Karpas-422 (cell line): Measurements from ENCODE around the gene SUCLG2. TPM values are rescaled to one million over a fixed set of nuclear protein-coding genes. Genes with fewer than 3 reads are reported as not detected.
"Not testable (repeated sequence)": the region's sequence is repeated elsewhere in the genome, so short reads cannot be mapped to it uniquely, and the experiment has no call there.

Experiments
- DNase-seq: peaks from one replicate; pipeline ENCODE4 v3.0.0-alpha.2; 2015
- H2AFZ ChIP-seq: fragments of 200-600 bp; sonication (generic); 2 replicates; pipeline ENCODE4 v1.6.1; 2014; ENCODE audit warnings: antibody characterized with exemption, low read length, mixed read lengths
- H3K27ac ChIP-seq: fragments of 200-600 bp; sonication (generic); 2 replicates; pipeline ENCODE4 v1.5.1; 2014; ENCODE audit warnings: mild to moderate bottlenecking, low read length, moderate library complexity
- H3K27me3 ChIP-seq: fragments of 200-600 bp; sonication (generic); 2 replicates; pipeline ENCODE4 v1.6.1; 2014; ENCODE audit warnings: low read length, mixed read lengths
- H3K36me3 ChIP-seq: fragments of 200-600 bp; sonication (generic); 2 replicates; pipeline ENCODE4 v1.6.1; 2014; ENCODE audit warnings: low read length, mixed read lengths; ENCODE audit not compliant: insufficient read depth
- H3K4me1 ChIP-seq: fragments of 200-600 bp; sonication (generic); 2 replicates; pipeline ENCODE4 v1.6.1; 2014; ENCODE audit warnings: mild to moderate bottlenecking, low read length, mixed read lengths
- H3K4me2 ChIP-seq: fragments of 200-600 bp; sonication (generic); 2 replicates; pipeline ENCODE4 v1.6.1; 2014; ENCODE audit warnings: low read length, low read depth, mild to moderate bottlenecking; ENCODE audit not compliant: poor library complexity, severe bottlenecking
- H3K4me3 ChIP-seq: fragments of 200-600 bp; sonication (generic); 2 replicates; pipeline ENCODE4 v1.5.1; 2014; ENCODE audit warnings: mild to moderate bottlenecking, antibody characterized with exemption, low read length, mixed read lengths
- H3K79me2 ChIP-seq: fragments of 200-600 bp; sonication (generic); 2 replicates; pipeline ENCODE4 v1.6.1; 2014; ENCODE audit warnings: mild to moderate bottlenecking, low read length, mixed read lengths
- H3K9ac ChIP-seq: fragments of 200-600 bp; sonication (generic); 2 replicates; pipeline ENCODE4 v1.6.0; 2014; ENCODE audit warnings: low read length
- H3K9me2 ChIP-seq: fragments of 200-600 bp; sonication (generic), shearing (Covaris generic); replicated peaks from 2 replicates; pipeline ENCODE4 v1.6.0; 2014; ENCODE audit warnings: mild to moderate bottlenecking, low read length, moderate library complexity; ENCODE audit not compliant: insufficient read depth
- H3K9me3 ChIP-seq: fragments of 300-700, 200-600 bp; sonication (generic); 2 replicates; pipeline ENCODE4 v1.6.1; 2014; ENCODE audit warnings: low read length, mixed read lengths
- H4K20me1 ChIP-seq: fragments of 200-600 bp; sonication (generic); 2 replicates; pipeline ENCODE4 v1.6.1; 2014; ENCODE audit warnings: mild to moderate bottlenecking, antibody characterized with exemption, low read length, low read depth; ENCODE audit not compliant: insufficient read depth
- total RNA-seq: library from RNA; depleted of rRNA; stranded (reverse); fragments of >200 nt; shearing (Covaris generic); gene quantifications from 2 replicates; pipeline ENCODE4 v1.2.3, GENCODE V29; 2014; ENCODE audit warnings: low replicate concordance

SUCLG2 gene
- total RNA-seq, 1 experiment from 2014 or later, result 53.6 TPM

- H3K27ac ChIP-seq, result no peak overlapping the region
These were observed 67.1 kb downstream of the SUCLG2 start for GRCh38 chr3:67587301-67587700.

GRCh38 chr3:67584608-67585007 is 69.8 kb downstream of the SUCLG2 start:
- not testable (repeated sequence) for H2AFZ ChIP-seq, H3K9me2 ChIP-seq, H3K4me3 ChIP-seq, H4K20me1 ChIP-seq, DNase-seq, H3K4me2 ChIP-seq, H3K9ac ChIP-seq, H3K9me3 ChIP-seq, H3K27me3 ChIP-seq
- peak overlapping the region; percentile 48 for H3K27ac ChIP-seq
- H3K4me1 ChIP-seq, result peaks cover 19% of the 10 kb centered on the region
- H3K36me3 ChIP-seq, result peaks cover 10% of the 10 kb centered on the region; the same call in 1 of the 2 replicates
- H3K79me2 ChIP-seq, result peaks cover 74% of the 10 kb centered on the region

More at GRCh38 chr3:67587301-67587700, 67.1 kb downstream of the SUCLG2 start:
- no peak overlapping the region for H3K9ac ChIP-seq
- H3K4me1 ChIP-seq, result peaks cover 19% of the 10 kb centered on the region
- H3K4me3 ChIP-seq, result no peak overlapping the region
- H2AFZ ChIP-seq, result no peak overlapping the region
- H3K9me3 ChIP-seq, result no peaks in the 10 kb centered on the region
- H3K36me3 ChIP-seq, result 0 out of 2 replicates have a peak, but pooled peaks cover 6% of the 10 kb centered on the region
- H3K79me2 ChIP-seq, result peaks cover 73% of the 10 kb centered on the region
- no peaks in the 10 kb centered on the region for H3K9me2 ChIP-seq
- H4K20me1 ChIP-seq, result no peaks in the 10 kb centered on the region
- no peak overlapping the region for H3K4me2 ChIP-seq
- DNase-seq, result no peak
- H3K27me3 ChIP-seq, result no peaks in the 10 kb centered on the region

GRCh38 chr3:67580430-67581000 is 73.9 kb downstream of the SUCLG2 start:
- H2AFZ ChIP-seq, result no peak overlapping the region
- no peaks in the 10 kb centered on the region for H4K20me1 ChIP-seq
- DNase-seq, result no peak
- no peak overlapping the region for H3K9ac ChIP-seq
- no peaks in the 10 kb centered on the region for H3K9me2 ChIP-seq
- no peak overlapping the region for H3K4me3 ChIP-seq
- H3K27ac ChIP-seq, result no peak overlapping the region
- H3K4me2 ChIP-seq, result no peak overlapping the region
- no peaks in the 10 kb centered on the region for H3K9me3 ChIP-seq
- no peaks in the 10 kb centered on the region for H3K27me3 ChIP-seq
- H3K4me1 ChIP-seq, result peaks cover 19% of the 10 kb centered on the region
- peaks cover 45% of the 10 kb centered on the region for H3K79me2 ChIP-seq
- peaks cover 10% of the 10 kb centered on the region; the same call in 1 of the 2 replicates for H3K36me3 ChIP-seq

GRCh38 chr3:67578416-67578815 is 76.0 kb downstream of the SUCLG2 start:
- Histone ChIP-seq H3K9me2 (no peaks in the 10 kb centered on the region), H3K4me2 (no peak overlapping the region), H3K36me3 (peaks cover 6% of the 10 kb centered on the region), H3K4me3 (no peak overlapping the region), H4K20me1 (no peaks in the 10 kb centered on the region), H3K4me1 (peaks cover 2% of the 10 kb centered on the region), H3K27ac (no peak overlapping the region), H3K27me3 (no peaks in the 10 kb centered on the region), H3K9ac (no peak overlapping the region), H3K9me3 (no peaks in the 10 kb centered on the region), H2AFZ (no peak overlapping the region), H3K79me2 (peaks cover 42% of the 10 kb centered on the region)
- DNase-seq, result no peak

GRCh38 chr3:67576441-67576840 is 78.0 kb downstream of the SUCLG2 start:
- no peak overlapping the region for H3K4me3 ChIP-seq
- DNase-seq, result no peak
- peaks cover 36% of the 10 kb centered on the region for H3K79me2 ChIP-seq
- H3K36me3 ChIP-seq, result peaks cover 19% of the 10 kb centered on the region
- no peaks in the 10 kb centered on the region for H3K9me2 ChIP-seq
- no peaks in the 10 kb centered on the region for H3K27me3 ChIP-seq
- no peak overlapping the region for H3K27ac ChIP-seq
- no peaks in the 10 kb centered on the region for H4K20me1 ChIP-seq
- H3K4me1 ChIP-seq, result no peaks in the 10 kb centered on the region
- no peak overlapping the region for H2AFZ ChIP-seq
- no peaks in the 10 kb centered on the region for H3K9me3 ChIP-seq
- H3K9ac ChIP-seq, result no peak overlapping the region
- no peak overlapping the region for H3K4me2 ChIP-seq

GRCh38 chr3:67569324-67569723 is 85.1 kb downstream of the SUCLG2 start:
- Histone ChIP-seq H3K4me2 (no peak overlapping the region), H3K9me3 (no peaks in the 10 kb centered on the region), H2AFZ (no peak overlapping the region), H3K4me1 (no peaks in the 10 kb centered on the region), H4K20me1 (no peaks in the 10 kb centered on the region), H3K4me3 (no peak overlapping the region), H3K36me3 (peaks cover 20% of the 10 kb centered on the region), H3K9ac (no peak overlapping the region), H3K27ac (no peak overlapping the region), H3K27me3 (no peaks in the 10 kb centered on the region), H3K79me2 (peaks cover 55% of the 10 kb centered on the region), H3K9me2 (no peaks in the 10 kb centered on the region)
- DNase-seq, result no peak

GRCh38 chr3:67567893-67568292 is 86.5 kb downstream of the SUCLG2 start:
- no peaks in the 10 kb centered on the region for H3K4me1 ChIP-seq
- peaks cover 54% of the 10 kb centered on the region for H3K79me2 ChIP-seq
- H3K9me3 ChIP-seq, result no peaks in the 10 kb centered on the region
- H3K4me2 ChIP-seq, result no peak overlapping the region
- DNase-seq, result no peak
- H3K9me2 ChIP-seq, result no peaks in the 10 kb centered on the region
- H3K27ac ChIP-seq, result no peak overlapping the region
- no peak overlapping the region for H3K9ac ChIP-seq
- no peaks in the 10 kb centered on the region for H4K20me1 ChIP-seq
- peaks cover 20% of the 10 kb centered on the region for H3K36me3 ChIP-seq
- H3K4me3 ChIP-seq, result no peak overlapping the region
- no peak overlapping the region for H2AFZ ChIP-seq
- no peaks in the 10 kb centered on the region for H3K27me3 ChIP-seq

- Histone ChIP-seq H4K20me1 (no peaks in the 10 kb centered on the region), H3K9me3 (no peaks in the 10 kb centered on the region), H3K27ac (no peak overlapping the region), H3K4me2 (no peak overlapping the region), H2AFZ (no peak overlapping the region), H3K36me3 (no peaks in the 10 kb centered on the region), H3K4me1 (no peaks in the 10 kb centered on the region), H3K9ac (no peak overlapping the region), H3K27me3 (no peaks in the 10 kb centered on the region), H3K9me2 (no peaks in the 10 kb centered on the region; the same call in 1 of the 2 replicates), H3K4me3 (no peak overlapping the region), H3K79me2 (peaks cover 55% of the 10 kb centered on the region)
- DNase-seq, result no peak
These were observed 89.4 kb downstream of the SUCLG2 start for GRCh38 chr3:67564973-67565372.
